Keratinocyte (primary cell): ENCODE results near the gene HOXA5. TPM values are rescaled to one million over a fixed set of nuclear protein-coding genes. Genes with fewer than 3 reads are reported as not detected.

ENCODE experiments used
- DNase-seq: peaks from one replicate; pipeline ENCODE4 v3.0.0-alpha.2; 2011; ENCODE audit warnings: low read depth, missing footprints, low spot score
- FAIRE-seq: peaks from 2 replicates; lab custom pipeline; 2011; peaks lifted over from hg19 to GRCh38; lab: Jason Lieb, UNC
- H2AFZ ChIP-seq: 2 replicates; pipeline ENCODE4 v1.6.0; 2012; ENCODE audit warnings: low read length, control low read depth, inconsistent platforms; ENCODE audit not compliant: control insufficient read depth
- H3K27ac ChIP-seq: 2 replicates; pipeline ENCODE4 v1.5.1; 2011; ENCODE audit warnings: low read length; ENCODE audit not compliant: control insufficient read depth, insufficient read depth
- H3K27me3 ChIP-seq: 3 replicates; pipeline ENCODE4 v1.6.0; 2011; ENCODE audit warnings: low read length; ENCODE audit not compliant: control insufficient read depth, insufficient read depth; ENCODE audit errors: extremely low read depth
- H3K36me3 ChIP-seq, 2 experiments: 2 replicates in 1 of 2; 3 replicates in 1 of 2; pipeline ENCODE4 v1.5.1; 2011; ENCODE audit warnings: low read length in 2 of 2, mild to moderate bottlenecking in 1 of 2; ENCODE audit not compliant: control insufficient read depth in 2 of 2, insufficient read depth in 2 of 2; ENCODE audit errors: extremely low read depth in 1 of 2
- H3K4me1 ChIP-seq: 3 replicates; pipeline ENCODE4 v1.5.1; 2011; ENCODE audit warnings: low read length; ENCODE audit not compliant: control insufficient read depth, insufficient read depth; ENCODE audit errors: extremely low read depth
- H3K4me2 ChIP-seq: 3 replicates; pipeline ENCODE4 v1.6.0; 2011; ENCODE audit warnings: low read depth, low read length; ENCODE audit not compliant: control insufficient read depth, insufficient read depth; ENCODE audit errors: extremely low read depth
- H3K4me3 ChIP-seq, 3 experiments: fragments of 200-600 bp in 1 of 3; sonication (generic) in 1 of 3; 2 replicates in 2 of 3; 3 replicates in 1 of 3; pipeline ENCODE4 v1.5.1; 2011 to 2016; ENCODE audit warnings: low read length in 3 of 3, mild to moderate bottlenecking in 3 of 3, control low read depth in 2 of 3, inconsistent platforms in 1 of 3, low read depth in 1 of 3, mixed read lengths in 1 of 3, mixed run types in 1 of 3, moderate library complexity in 1 of 3; ENCODE audit not compliant: control insufficient read depth in 2 of 3, insufficient read depth in 2 of 3; ENCODE audit errors: extremely low read depth in 1 of 3
- H3K79me2 ChIP-seq: 2 replicates; pipeline ENCODE4 v1.6.0; 2012; ENCODE audit warnings: low read length; ENCODE audit not compliant: control insufficient read depth, insufficient read depth
- H3K9ac ChIP-seq: 3 replicates; pipeline ENCODE4 v1.6.0; 2011; ENCODE audit warnings: low read length; ENCODE audit not compliant: control insufficient read depth, insufficient read depth; ENCODE audit errors: extremely low read depth
- H3K9me1 ChIP-seq: 3 replicates; pipeline ENCODE4 v1.6.0; 2011; ENCODE audit warnings: low read length; ENCODE audit not compliant: control insufficient read depth, insufficient read depth; ENCODE audit errors: extremely low read depth
- H3K9me3 ChIP-seq: 2 replicates; pipeline ENCODE4 v1.5.1; 2012; ENCODE audit warnings: low read depth, low read length; ENCODE audit not compliant: control insufficient read depth
- H4K20me1 ChIP-seq: 3 replicates; pipeline ENCODE4 v1.6.0; 2011; ENCODE audit warnings: low read length; ENCODE audit not compliant: control insufficient read depth, insufficient read depth; ENCODE audit errors: extremely low read depth
- CTCF ChIP-seq, 3 experiments: IDR thresholded peaks in 1 of 3; conservative IDR thresholded peaks in 1 of 3; optimal IDR thresholded peaks in 1 of 3; 2 replicates in 2 of 3; 3 replicates in 1 of 3; pipeline versions ENCODE3 to v1.5.1; 2011; ENCODE audit warnings: low read length in 3 of 3, mild to moderate bottlenecking in 3 of 3, moderate library complexity in 2 of 3, control low read depth in 1 of 3, inconsistent platforms in 1 of 3; ENCODE audit not compliant: insufficient read depth in 2 of 3; ENCODE audit errors: extremely low read depth in 1 of 3
- EZH2 ChIP-seq: IDR thresholded peaks from one replicate; pipeline ENCODE4 v1.6.1; 2012; ENCODE audit warnings: inconsistent platforms, mild to moderate bottlenecking, low read length, moderate library complexity
- dilution Hi-C: fragments of 300-500 bp; cut with MboI; formaldehyde crosslinking; loops from one replicate; pipeline ENCODE4 v1.7.0; 2020; ENCODE audit warnings: low sequenced_read_pairs; ENCODE audit not compliant: extremely low pct_ligation_motif_present
- polyA plus RNA-seq, 5 experiments: library from polyadenylated mRNA; depleted of rRNA in 3 of 5; stranded (reverse) in 3 of 5; stranded (forward) in 1 of 5; unstranded in 1 of 5; fragments of >200 nt; gene quantifications; 1 replicate in 1 of 5; 2 replicates in 3 of 5; 3 replicates in 1 of 5; pipeline versions ENCODE4 v1.2.1 to v1.2.3, GENCODE V29; 2011 to 2012; ENCODE audit warnings: missing spikeins in 2 of 5, low read depth in 1 of 5, low replicate concordance in 1 of 5

HOXA5 gene
- polyA plus RNA-seq, 1 donor (not counting 4 experiments of a cell fraction or from before 2014, with no cell fraction given) = 7.1 TPM

- no peak for TF ChIP-seq CTCF (optimal IDR thresholded peaks at IDR 0.05 in 1 of 3, IDR thresholded peaks at IDR 0.05 in 1 of 3, conservative IDR thresholded peaks at IDR 0.05 in 1 of 3; ENCODE audit: extremely low read depth in 1 of 3, insufficient read depth in 2 of 3, low read length in 3 of 3)
- TF ChIP-seq EZH2 = no peak
- Histone ChIP-seq H3K9ac (peak overlapping the region; percentile 90), H3K27me3 (no peaks in the 10 kb centered on the region), H3K4me2 (peak overlapping the region; percentile 98), H3K9me1 (no peaks in the 10 kb centered on the region), H4K20me1 (no peaks in the 10 kb centered on the region), H3K4me1 (peaks cover 53% of the 10 kb centered on the region), H3K36me3 (peaks cover 4 to 10% of the 10 kb centered on the region in 2 experiments), H3K9me3 (no peaks in the 10 kb centered on the region), H2AFZ (peak overlapping the region; percentile 87), H3K27ac (peak overlapping the region; percentile 87), H3K4me3 (peak overlapping the region; percentile 78 to 94 (median 80)), H3K79me2 (peaks cover 51% of the 10 kb centered on the region)
- FAIRE-seq = peak; percentile 86
- no peak for DNase-seq
- dilution Hi-C loops = no loop called here
These were observed 16.0 kb upstream of the HOXA5 start for GRCh38 chr7:27159266-27160144.

- Histone ChIP-seq H3K9me1 (no peaks in the 10 kb centered on the region), H4K20me1 (no peaks in the 10 kb centered on the region), H3K27ac (peak overlapping the region; percentile 87), H3K9ac (peak overlapping the region; percentile 90), H3K9me3 (no peaks in the 10 kb centered on the region), H3K79me2 (peaks cover 48% of the 10 kb centered on the region), H2AFZ (peak overlapping the region; percentile 87), H3K4me2 (peak overlapping the region; percentile 98), H3K27me3 (no peaks in the 10 kb centered on the region), H3K4me1 (peaks cover 62% of the 10 kb centered on the region), H3K36me3 (peaks cover 1 to 4% of the 10 kb centered on the region in 2 experiments), H3K4me3 (peak overlapping the region; percentile 55 to 94 (median 80))
- DNase-seq (no peak), FAIRE-seq (no peak)
- dilution Hi-C loops = no loop called here
- TF ChIP-seq CTCF (optimal IDR thresholded peaks at IDR 0.05 in 1 of 3, IDR thresholded peaks at IDR 0.05 in 1 of 3, conservative IDR thresholded peaks at IDR 0.05 in 1 of 3; ENCODE audit: extremely low read depth in 1 of 3, insufficient read depth in 2 of 3, low read length in 3 of 3) = no peak
These were observed 15.2 kb upstream of the HOXA5 start for GRCh38 chr7:27158436-27159265.
